Measurements from ENCODE around the gene TEX19. TPM values are rescaled to one million over a fixed set of nuclear protein-coding genes. Genes with fewer than 3 reads are reported as not detected.

TEX19 gene
- total RNA-seq, 1 experiment from 2014 or later = not detected

GRCh38 chr17:82322526-82323453 lies 36.3 kb upstream of the TEX19 start:
- Mint-ChIP-seq H3K27ac (ENCODE audit: unreplicated experiment) (no peak overlapping the region), H3K9me3 (ENCODE audit: low read depth, unreplicated experiment) (no peaks in the 10 kb centered on the region), H3K4me1 (ENCODE audit: low read depth, unreplicated experiment) (peaks cover 9% of the 10 kb centered on the region), H3K4me3 (ENCODE audit: low read depth, unreplicated experiment) (no peak overlapping the region), H3K27me3 (ENCODE audit: unreplicated experiment) (peaks cover 18% of the 10 kb centered on the region), H3K36me3 (ENCODE audit: insufficient read depth, unreplicated experiment) (peaks cover 10% of the 10 kb centered on the region)
- DNase-seq = no peak
- CTCF ChIA-PET = interaction anchor here (0.6 to 1.1 kb wide), 4 partner anchors 24 to 154 kb away, joined by 3 to 5 read pairs (median 4); no protein-coding TSS in a partner anchor
- no peak for TF ChIP-seq CTCF (IDR thresholded peaks at IDR 0.05; ENCODE audit: unreplicated experiment)
- intact Hi-C loops (cut with micrococcal nuclease; ENCODE audit: unreplicated experiment) = loop anchor here (10.0 kb wide), 1 partner anchor 78 kb away; no protein-coding TSS in a partner anchor
- BruUV-seq (replicated peaks) = no TSS peak

GRCh38 chr17:82323514-82324234 lies 35.4 kb upstream of the TEX19 start:
- H3K9me3 Mint-ChIP-seq (ENCODE audit: low read depth, unreplicated experiment) = no peaks in the 10 kb centered on the region
- TF ChIP-seq CTCF (IDR thresholded peaks at IDR 0.05; ENCODE audit: unreplicated experiment) = no peak
- no TSS peak for BruUV-seq (replicated peaks)
- no peak overlapping the region for H3K27ac Mint-ChIP-seq (ENCODE audit: unreplicated experiment)
- CTCF ChIA-PET = interaction anchor here (0.6 to 1.8 kb wide), 4 partner anchors 25 to 153 kb away, joined by 3 to 6 read pairs (median 4); no protein-coding TSS in a partner anchor
- no peak overlapping the region for H3K4me3 Mint-ChIP-seq (ENCODE audit: low read depth, unreplicated experiment)
- peaks cover 9% of the 10 kb centered on the region for H3K4me1 Mint-ChIP-seq (ENCODE audit: low read depth, unreplicated experiment)
- H3K36me3 Mint-ChIP-seq (ENCODE audit: insufficient read depth, unreplicated experiment) = peaks cover 10% of the 10 kb centered on the region
- no peak for DNase-seq
- peaks cover 18% of the 10 kb centered on the region for H3K27me3 Mint-ChIP-seq (ENCODE audit: unreplicated experiment)
- intact Hi-C loops (cut with micrococcal nuclease; ENCODE audit: unreplicated experiment) = loop anchor here (10.0 kb wide), 1 partner anchor 79 kb away; no protein-coding TSS in a partner anchor

- CTCF ChIA-PET = interaction anchor here (0.7 to 1.8 kb wide), 2 partner anchors 8 to 89 kb away, joined by 4 to 6 read pairs; no protein-coding TSS in a partner anchor
- no peak for DNase-seq
Measured at GRCh38 chr17:82324566-82325285, 34.3 kb upstream of the TEX19 start.

More at GRCh38 chr17:82324566-82325285, 34.3 kb upstream of the TEX19 start:
- H3K27ac Mint-ChIP-seq (ENCODE audit: unreplicated experiment) = no peak overlapping the region
- H3K4me3 Mint-ChIP-seq (ENCODE audit: low read depth, unreplicated experiment) = no peak overlapping the region
- H3K27me3 Mint-ChIP-seq (ENCODE audit: unreplicated experiment) = peaks cover 18% of the 10 kb centered on the region
- H3K36me3 Mint-ChIP-seq (ENCODE audit: insufficient read depth, unreplicated experiment) = peaks cover 9% of the 10 kb centered on the region
- intact Hi-C loops (cut with micrococcal nuclease; ENCODE audit: unreplicated experiment) = loop anchor here (10.0 kb wide), 1 partner anchor 80 kb away; no protein-coding TSS in a partner anchor
- H3K4me1 Mint-ChIP-seq (ENCODE audit: low read depth, unreplicated experiment) = peaks cover 9% of the 10 kb centered on the region
- H3K9me3 Mint-ChIP-seq (ENCODE audit: low read depth, unreplicated experiment) = no peaks in the 10 kb centered on the region
- BruUV-seq (replicated peaks) = no TSS peak
- no peak for TF ChIP-seq CTCF (IDR thresholded peaks at IDR 0.05; ENCODE audit: unreplicated experiment)

Measured in Calu3 (cell line).